MCF 10A (cell line): ENCODE results near the gene WT1. TPM values are rescaled to one million over a fixed set of nuclear protein-coding genes. Genes with fewer than 3 reads are reported as not detected.

Source experiments
- BruUV-seq: library from RNA; stranded (reverse); fragments of 400-500 nt; replicated peaks from 2 replicates; lab custom pipeline; 2021; lab: Mats Ljungman, UMichigan
- CTCF ChIA-PET: fragments of 300-600 bp; sonication (Branson Sonifier 250); formaldehyde crosslinking; extraction: SDS; loops from one replicate; lab custom pipeline; 2021; ENCODE audit warnings: antibody characterized with exemption, inconsistent platforms; lab: Yijun Ruan, JAX
- POLR2A ChIA-PET: fragments of 300-600, 350-650 bp; sonication (Branson Sonifier 250); formaldehyde crosslinking; extraction: SDS; loops from one replicate; lab custom pipeline; 2020; ENCODE audit warnings: antibody characterized with exemption, inconsistent platforms; lab: Yijun Ruan, JAX
- DNase-seq: peaks from one replicate; pipeline ENCODE4 v3.0.0-alpha.2; 2018; ENCODE audit not compliant: unreplicated experiment
- H3K27ac Mint-ChIP-seq: one replicate; pipeline ENCODE4 v1.8.0; 2022; ENCODE audit warnings: mild to moderate bottlenecking, low read depth, mixed read lengths; ENCODE audit not compliant: unreplicated experiment
- H3K27me3 Mint-ChIP-seq: one replicate; pipeline ENCODE4 v1.8.0; 2022; ENCODE audit warnings: mixed read lengths; ENCODE audit not compliant: insufficient read depth, unreplicated experiment
- H3K36me3 Mint-ChIP-seq: one replicate; pipeline ENCODE4 v1.8.0; 2022; ENCODE audit warnings: mild to moderate bottlenecking, moderate library complexity, mixed read lengths; ENCODE audit not compliant: insufficient read depth, unreplicated experiment
- H3K4me1 Mint-ChIP-seq: one replicate; pipeline ENCODE4 v1.8.0; 2022; ENCODE audit warnings: mixed read lengths; ENCODE audit not compliant: insufficient read depth, unreplicated experiment
- H3K4me3 Mint-ChIP-seq: one replicate; pipeline ENCODE4 v1.8.0; 2022; ENCODE audit warnings: mild to moderate bottlenecking, moderate library complexity, mixed read lengths; ENCODE audit not compliant: unreplicated experiment
- H3K9me3 Mint-ChIP-seq: one replicate; pipeline ENCODE4 v1.8.0; 2022; ENCODE audit warnings: mixed read lengths; ENCODE audit not compliant: unreplicated experiment
- intact Hi-C: fragments of 100-400 bp; cut with micrococcal nuclease; formaldehyde crosslinking; loops from 2 replicates; pipeline ENCODE4 v1.14.1; 2022
- total RNA-seq: library from RNA; stranded (reverse); gene quantifications from 2 replicates; pipeline ENCODE4 v1.2.3, GENCODE V29; 2022
- TF ChIP-seq, protein P1 (sequence below): fragments of 200-600 bp; IDR thresholded peaks from one replicate; pipeline ENCODE4 v1.8.0; 2022; ENCODE audit warnings: antibody characterized with exemption, mild to moderate bottlenecking; ENCODE audit not compliant: unreplicated experiment

WT1 gene
- total RNA-seq, 1 experiment from 2014 or later: 0.61 TPM

DNA sequence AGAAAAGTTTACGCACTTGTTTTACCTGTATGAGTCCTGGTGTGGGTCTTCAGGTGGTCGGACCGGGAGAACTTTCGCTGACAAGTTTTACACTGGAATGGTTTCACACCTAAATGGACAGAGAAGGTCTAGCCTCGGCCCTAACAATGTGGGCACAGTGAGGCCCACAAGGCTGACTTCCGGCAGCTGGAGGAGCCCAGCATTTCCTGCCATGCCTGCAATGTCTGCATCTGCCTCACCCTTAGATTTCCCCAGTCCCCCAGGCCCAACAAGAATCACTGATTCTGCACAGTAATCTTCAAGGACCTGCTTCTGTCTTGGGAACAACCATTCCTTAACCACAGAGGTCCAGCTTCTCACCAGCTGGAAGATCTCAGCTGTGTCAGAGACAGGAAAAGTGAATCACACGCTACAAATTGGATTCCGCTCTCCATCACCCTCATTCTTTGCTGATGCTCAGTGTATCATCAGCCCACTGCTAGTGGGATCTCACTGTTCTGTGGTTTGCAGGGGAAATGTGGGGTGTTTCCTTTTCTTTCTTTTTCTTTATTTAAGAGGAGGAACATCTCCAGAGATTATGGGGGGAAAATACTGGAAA, 43.3 kb downstream of the WT1 start:
- BruUV-seq: no TSS peak
- no peak overlapping the region for H3K4me3 Mint-ChIP-seq
- no peaks in the 10 kb centered on the region for H3K9me3 Mint-ChIP-seq
- no peak overlapping the region for H3K27ac Mint-ChIP-seq
- TF ChIP-seq, protein P1, sequence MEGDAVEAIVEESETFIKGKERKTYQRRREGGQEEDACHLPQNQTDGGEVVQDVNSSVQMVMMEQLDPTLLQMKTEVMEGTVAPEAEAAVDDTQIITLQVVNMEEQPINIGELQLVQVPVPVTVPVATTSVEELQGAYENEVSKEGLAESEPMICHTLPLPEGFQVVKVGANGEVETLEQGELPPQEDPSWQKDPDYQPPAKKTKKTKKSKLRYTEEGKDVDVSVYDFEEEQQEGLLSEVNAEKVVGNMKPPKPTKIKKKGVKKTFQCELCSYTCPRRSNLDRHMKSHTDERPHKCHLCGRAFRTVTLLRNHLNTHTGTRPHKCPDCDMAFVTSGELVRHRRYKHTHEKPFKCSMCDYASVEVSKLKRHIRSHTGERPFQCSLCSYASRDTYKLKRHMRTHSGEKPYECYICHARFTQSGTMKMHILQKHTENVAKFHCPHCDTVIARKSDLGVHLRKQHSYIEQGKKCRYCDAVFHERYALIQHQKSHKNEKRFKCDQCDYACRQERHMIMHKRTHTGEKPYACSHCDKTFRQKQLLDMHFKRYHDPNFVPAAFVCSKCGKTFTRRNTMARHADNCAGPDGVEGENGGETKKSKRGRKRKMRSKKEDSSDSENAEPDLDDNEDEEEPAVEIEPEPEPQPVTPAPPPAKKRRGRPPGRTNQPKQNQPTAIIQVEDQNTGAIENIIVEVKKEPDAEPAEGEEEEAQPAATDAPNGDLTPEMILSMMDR: no peak
- ChIA-PET POLR2A (no interaction called here), CTCF (no interaction called here)
- no peak for DNase-seq
- no peaks in the 10 kb centered on the region for H3K4me1 Mint-ChIP-seq
- no peaks in the 10 kb centered on the region for H3K36me3 Mint-ChIP-seq
- intact Hi-C loops: no loop called here
- H3K27me3 Mint-ChIP-seq: no peaks in the 10 kb centered on the region

DNA sequence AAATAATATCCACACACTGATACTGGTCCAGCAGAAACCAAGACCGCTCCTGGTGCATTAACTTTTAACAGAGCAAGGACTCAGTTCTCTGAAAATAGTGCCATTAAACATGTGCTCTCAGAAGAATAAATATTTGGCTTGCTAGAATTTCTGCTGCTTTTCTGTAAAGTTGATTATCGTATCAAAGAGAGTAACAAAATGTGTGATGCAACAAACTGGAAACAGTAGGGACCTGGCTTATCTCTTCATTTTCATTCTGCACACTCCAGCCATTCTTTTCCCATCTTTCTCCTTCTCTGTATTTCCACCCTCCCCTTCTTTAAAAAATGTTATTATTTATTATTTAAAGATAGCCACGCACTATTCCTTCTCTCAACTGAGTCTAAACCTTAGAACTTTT, 43.9 kb downstream of the WT1 start:
- ChIA-PET CTCF (interaction anchor here (0.6 kb wide), 1 partner anchor 1051 kb away, joined by 3 read pairs; no protein-coding TSS in a partner anchor), POLR2A (no interaction called here)
- TF ChIP-seq, protein P1: no peak
- intact Hi-C loops: no loop called here
- no peaks in the 10 kb centered on the region for H3K27me3 Mint-ChIP-seq
- BruUV-seq: no TSS peak
- H3K36me3 Mint-ChIP-seq: no peaks in the 10 kb centered on the region
- no peaks in the 10 kb centered on the region for H3K4me1 Mint-ChIP-seq
- H3K27ac Mint-ChIP-seq: no peak overlapping the region
- no peaks in the 10 kb centered on the region for H3K9me3 Mint-ChIP-seq
- no peak overlapping the region for H3K4me3 Mint-ChIP-seq
- no peak for DNase-seq

DNA sequence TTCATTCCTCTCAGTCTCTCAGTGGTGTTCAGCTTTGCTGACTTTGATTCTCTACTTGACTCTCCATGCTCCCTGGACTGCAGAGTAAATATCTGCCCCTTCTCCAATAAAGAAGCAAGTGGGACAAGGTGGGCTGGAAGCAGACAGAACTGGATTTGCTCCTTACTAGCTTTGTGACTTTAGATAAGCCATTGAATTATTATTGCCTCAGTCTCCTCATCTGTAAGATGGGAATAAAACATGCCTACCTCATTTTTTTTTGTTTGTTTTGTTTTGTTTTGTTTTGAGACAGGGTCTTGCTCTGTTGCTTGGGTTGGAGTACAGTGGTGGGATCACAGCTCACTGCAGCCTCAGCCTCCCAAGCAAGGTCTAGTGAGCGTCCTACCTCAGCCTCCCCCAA, 44.6 kb downstream of the WT1 start:
- no peak overlapping the region for H3K27ac Mint-ChIP-seq
- no TSS peak for BruUV-seq
- no peak for DNase-seq
- ChIA-PET CTCF (interaction anchor here (0.5 kb wide), 1 partner anchor 1632 kb away, joined by 6 read pairs; no protein-coding TSS in a partner anchor), POLR2A (no interaction called here)
- H3K4me3 Mint-ChIP-seq: no peak overlapping the region
- intact Hi-C loops: no loop called here
- TF ChIP-seq, protein P1: no peak
- no peaks in the 10 kb centered on the region for H3K4me1 Mint-ChIP-seq
- no peaks in the 10 kb centered on the region for H3K27me3 Mint-ChIP-seq
- no peaks in the 10 kb centered on the region for H3K36me3 Mint-ChIP-seq
- no peaks in the 10 kb centered on the region for H3K9me3 Mint-ChIP-seq

DNA sequence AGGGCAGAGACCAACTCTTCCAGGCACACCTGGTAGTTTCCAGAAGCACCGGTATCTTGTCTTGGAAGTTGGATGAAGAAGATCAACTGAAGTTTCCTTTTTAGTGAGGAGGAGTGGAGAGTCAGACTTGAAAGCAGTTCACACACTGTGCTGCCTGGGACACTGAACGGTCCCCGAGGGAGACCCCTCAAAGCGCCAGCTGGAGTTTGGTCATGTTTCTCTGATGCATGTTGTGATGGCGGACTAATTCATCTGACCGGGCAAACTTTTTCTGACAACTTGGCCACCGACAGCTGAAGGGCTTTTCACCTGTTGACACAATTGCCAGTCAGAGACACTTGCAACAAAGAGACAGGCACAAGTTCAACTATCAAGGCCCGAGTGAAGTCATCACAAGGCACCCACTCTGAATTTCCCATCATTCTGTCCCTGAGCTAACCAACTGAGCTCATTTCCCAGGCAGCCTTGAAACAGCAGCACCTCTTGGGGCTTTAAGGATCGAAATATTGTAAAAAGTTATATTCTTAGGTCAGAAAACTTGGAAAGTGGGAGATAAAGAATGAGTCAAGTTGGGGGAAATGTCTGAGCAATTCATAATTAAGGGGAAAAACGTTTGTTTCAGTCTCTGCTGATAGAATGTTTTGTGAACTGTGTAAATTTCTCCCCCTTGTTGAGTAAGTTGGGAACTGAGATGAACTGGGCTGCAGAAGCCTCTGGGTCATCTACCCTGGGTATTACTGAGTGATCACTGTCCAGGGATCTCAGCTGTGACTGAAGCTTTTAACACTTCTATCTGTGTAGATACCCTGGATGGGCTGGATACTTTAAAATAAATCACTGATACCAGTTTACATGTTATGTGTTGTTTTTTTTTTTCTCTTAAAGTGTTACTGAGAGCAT, 46.2 kb downstream of the WT1 start:
- no peak overlapping the region for H3K4me3 Mint-ChIP-seq
- CTCF ChIA-PET: interaction anchor here (0.5 to 2.0 kb wide), 3 partner anchors 15 to 241 kb away, joined by 3 to 6 read pairs (median 3); no protein-coding TSS in a partner anchor
- no peaks in the 10 kb centered on the region for H3K27me3 Mint-ChIP-seq
- H3K27ac Mint-ChIP-seq: no peak overlapping the region
- BruUV-seq: no TSS peak
- TF ChIP-seq, protein P1: no peak
- H3K9me3 Mint-ChIP-seq: no peaks in the 10 kb centered on the region
- no peaks in the 10 kb centered on the region for H3K4me1 Mint-ChIP-seq
- H3K36me3 Mint-ChIP-seq: no peaks in the 10 kb centered on the region
- POLR2A ChIA-PET: no interaction called here
- intact Hi-C loops: loop anchor here (10.0 kb wide), 1 partner anchor 196 kb away; the partner anchor contains the start of gene EIF3M
- DNase-seq: no peak
